CD14-positive monocyte (primary cell): ENCODE measurements around the gene WWOX. TPM values are rescaled to one million over a fixed set of nuclear protein-coding genes. Genes with fewer than 3 reads are reported as not detected.
A peak's percentile ranks its signal among the peaks of the same experiment; 100 is the strongest.

Experiments used
- DNase-seq, 3 donors: peaks; one replicate each; pipeline ENCODE4 v3.0.0-alpha.2; 2011 to 2022
- H2AFZ ChIP-seq: 2 replicates; pipeline ENCODE4 v1.6.0; 2012; ENCODE audit warnings: mild to moderate bottlenecking, low read depth, low read length, inconsistent platforms; ENCODE audit not compliant: insufficient read depth, poor library complexity, severe bottlenecking
- H3K27ac ChIP-seq, 2 donors: 1 replicate in 1 of 2; 2 replicates in 1 of 2; pipeline ENCODE4 v1.5.1; 2012 to 2013; ENCODE audit warnings: low read length in 2 of 2, control low read depth in 1 of 2, inconsistent platforms in 1 of 2, low read depth in 1 of 2, mild to moderate bottlenecking in 1 of 2
- H3K27me3 ChIP-seq, 2 donors: one replicate each; pipeline versions ENCODE4 v1.6.0 to v1.6.1; 2011 to 2013; ENCODE audit warnings: low read length in 2 of 2; ENCODE audit not compliant: control insufficient read depth in 2 of 2, insufficient read depth in 2 of 2
- H3K36me3 ChIP-seq, 2 donors: replicated peaks in 1 of 2; 1 replicate in 1 of 2; 2 replicates in 1 of 2; pipeline versions ENCODE4 v1.5.1 to v1.6.1; 2012 to 2013; ENCODE audit warnings: low read length in 2 of 2, control low read depth in 1 of 2, inconsistent platforms in 1 of 2, mild to moderate bottlenecking in 1 of 2; ENCODE audit not compliant: insufficient read depth in 2 of 2, control insufficient read depth in 1 of 2
- H3K4me1 ChIP-seq, 2 donors: 1 replicate in 1 of 2; 2 replicates in 1 of 2; pipeline versions ENCODE4 v1.5.1 to v1.6.1; 2012 to 2013; ENCODE audit warnings: low read length in 2 of 2, control low read depth in 1 of 2, inconsistent platforms in 1 of 2, mild to moderate bottlenecking in 1 of 2, moderate library complexity in 1 of 2; ENCODE audit not compliant: insufficient read depth in 2 of 2, control insufficient read depth in 1 of 2
- H3K4me2 ChIP-seq: replicated peaks from 2 replicates; pipeline ENCODE3; 2012; ENCODE audit warnings: low read length, moderate library complexity, mild to moderate bottlenecking; ENCODE audit not compliant: poor library complexity, severe bottlenecking; ENCODE audit errors: extremely low read depth
- H3K4me3 ChIP-seq, 3 experiments: fragments of 200-600 bp in 1 of 3; sonication (generic) in 1 of 3; replicated peaks in 1 of 3; 1 replicate in 2 of 3; 2 replicates in 1 of 3; pipeline ENCODE4 v1.5.1; 2011 to 2013; ENCODE audit warnings: low read length in 3 of 3, mild to moderate bottlenecking in 3 of 3, control low read depth in 2 of 3, low read depth in 2 of 3, inconsistent platforms in 1 of 3, moderate library complexity in 1 of 3
- H3K79me2 ChIP-seq: 2 replicates; pipeline ENCODE4 v1.6.0; 2012; ENCODE audit warnings: mild to moderate bottlenecking, control low read depth, inconsistent platforms, low read length, moderate library complexity; ENCODE audit not compliant: insufficient read depth
- H3K9ac ChIP-seq: 2 replicates; pipeline ENCODE4 v1.6.0; 2017; ENCODE audit warnings: low read length, mild to moderate bottlenecking; ENCODE audit not compliant: insufficient read depth, poor library complexity, severe bottlenecking
- H3K9me3 ChIP-seq, 2 donors: replicated peaks in 1 of 2; 1 replicate in 1 of 2; 2 replicates in 1 of 2; pipeline versions ENCODE4 v1.5.1 to v1.6.1; 2012 to 2013; ENCODE audit warnings: low read length in 2 of 2, control low read depth in 1 of 2; ENCODE audit not compliant: control insufficient read depth in 1 of 2, insufficient read depth in 1 of 2
- H4K20me1 ChIP-seq: 2 replicates; pipeline ENCODE4 v1.6.0; 2012; ENCODE audit warnings: mild to moderate bottlenecking, low read length, control low read depth, moderate library complexity; ENCODE audit not compliant: insufficient read depth
- H3K27ac Mint-ChIP-seq, 7 donors: one replicate each; pipeline ENCODE4 v1.8.0; 2020; ENCODE audit warnings: mild to moderate bottlenecking in 7 of 7, mixed read lengths in 7 of 7, moderate library complexity in 6 of 7, inconsistent platforms in 2 of 7
- H3K27me3 Mint-ChIP-seq, 3 donors: one replicate each; pipeline ENCODE4 v1.8.0; 2021 to 2022; ENCODE audit warnings: low read depth in 3 of 3, mild to moderate bottlenecking in 3 of 3, mixed read lengths in 3 of 3, moderate library complexity in 3 of 3, inconsistent platforms in 1 of 3
- H3K36me3 Mint-ChIP-seq, 2 donors: one replicate each; pipeline ENCODE4 v1.8.0; 2020; ENCODE audit warnings: mixed read lengths in 2 of 2, inconsistent platforms in 1 of 2, mild to moderate bottlenecking in 1 of 2
- H3K4me1 Mint-ChIP-seq: one replicate; pipeline ENCODE4 v1.8.0; 2020; ENCODE audit warnings: mild to moderate bottlenecking, mixed read lengths
- H3K4me3 Mint-ChIP-seq, 2 donors: one replicate each; pipeline ENCODE4 v1.8.0; 2020; ENCODE audit warnings: mild to moderate bottlenecking in 2 of 2, mixed read lengths in 2 of 2, moderate library complexity in 1 of 2
- H3K9me3 Mint-ChIP-seq, 7 donors: one replicate each; pipeline ENCODE4 v1.8.0; 2020 to 2022; ENCODE audit warnings: mixed read lengths in 7 of 7, mild to moderate bottlenecking in 6 of 7, moderate library complexity in 6 of 7, inconsistent platforms in 2 of 7
- CTCF ChIP-seq: fragments of 200-600 bp; IDR thresholded peaks from one replicate; pipeline ENCODE4 v1.8.0; 2022; ENCODE audit warnings: antibody characterized with exemption, mild to moderate bottlenecking
- WGBS: methylation state at CpG from one replicate; pipeline ENCODE4 v1.1.5; 2013; ENCODE audit warnings: missing lambda C conversion rate; ENCODE audit not compliant: insufficient coverage; 5-methylcytosine and 5-hydroxymethylcytosine counted together
- intact Hi-C, 2 donors: fragments of 100-400 bp; cut with micrococcal nuclease; formaldehyde crosslinking; loops; one replicate each; pipeline versions ENCODE4 v1.15.0 to v1.15.1; 2023
- polyA plus RNA-seq, 3 donors: library from polyadenylated mRNA; depleted of rRNA in 1 of 3; unstranded in 2 of 3; stranded (reverse) in 1 of 3; fragments of 300-500 nt in 2 of 3; fragments of >200 nt in 1 of 3; fragmentation: Illumina TruSeq in 2 of 3; gene quantifications; 1 replicate in 2 of 3; 2 replicates in 1 of 3; pipeline ENCODE4 v1.2.3, GENCODE V29; 2012 to 2021

The WWOX gene
- polyA plus RNA-seq, 3 donors = 4.0 to 7.0 (median 6.3) TPM

- Mint-ChIP-seq H3K27ac (peak overlapping the region in 1 of 7 donors; percentile 25), H3K4me3 (no peak overlapping the region), H3K4me1 (peaks cover 14% of the 10 kb centered on the region), H3K9me3 (peaks cover 0 to 3% (median 0%) of the 10 kb centered on the region in 7 donors), H3K36me3 (no peaks in the 10 kb centered on the region), H3K27me3 (no peaks in the 10 kb centered on the region)
- H4K20me1 ChIP-seq = no peaks in the 10 kb centered on the region
- H3K79me2 ChIP-seq = no peaks in the 10 kb centered on the region
- no peak overlapping the region for H3K4me2 ChIP-seq
- H3K4me3 ChIP-seq = no peak overlapping the region
- TF ChIP-seq CTCF = no peak
- no peaks in the 10 kb centered on the region for H3K27me3 ChIP-seq
- no peak overlapping the region for H2AFZ ChIP-seq
- no peak for DNase-seq
- H3K4me1 ChIP-seq = peaks cover 3 to 5% of the 10 kb centered on the region in 2 donors
- intact Hi-C loops = no loop called here
- H3K9ac ChIP-seq = no peak overlapping the region
- H3K36me3 ChIP-seq = no peaks in the 10 kb centered on the region
- no peak overlapping the region for H3K27ac ChIP-seq
- H3K9me3 ChIP-seq = no peaks in the 10 kb centered on the region
- WGBS = no CpG with 5 or more reads among the region's 5 CpGs
Observed at GRCh38 chr16:79109771-79110170, 1010.3 kb downstream of the WWOX start.

GRCh38 chr16:79110242-79110641 is 1010.8 kb downstream of the WWOX start:
- no peak for TF ChIP-seq CTCF
- intact Hi-C loops = no loop called here
- Mint-ChIP-seq H3K9me3 (peaks cover 0 to 3% (median 0%) of the 10 kb centered on the region in 7 donors), H3K4me1 (peaks cover 14% of the 10 kb centered on the region), H3K36me3 (no peaks in the 10 kb centered on the region), H3K4me3 (no peak overlapping the region), H3K27me3 (no peaks in the 10 kb centered on the region), H3K27ac (no peak overlapping the region)
- Histone ChIP-seq H3K4me2 (no peak overlapping the region), H2AFZ (no peak overlapping the region), H3K27me3 (no peaks in the 10 kb centered on the region), H3K79me2 (no peaks in the 10 kb centered on the region), H3K9ac (no peak overlapping the region), H3K9me3 (no peaks in the 10 kb centered on the region), H3K27ac (no peak overlapping the region), H4K20me1 (no peaks in the 10 kb centered on the region), H3K36me3 (no peaks in the 10 kb centered on the region), H3K4me3 (no peak overlapping the region), H3K4me1 (peaks cover 3 to 5% of the 10 kb centered on the region in 2 donors)
- WGBS = no CpG with 5 or more reads among the region's 3 CpGs
- no peak for DNase-seq
